ENCODE results near the gene ENPP3. TPM values are rescaled to one million over a fixed set of nuclear protein-coding genes. Genes with fewer than 3 reads are reported as not detected.

ENPP3 gene
- total and polyA plus RNA-seq, 2 donors (not counting 1 experiment from before 2014, with no cell fraction given) = 0.18 to 0.25 TPM

DNA sequence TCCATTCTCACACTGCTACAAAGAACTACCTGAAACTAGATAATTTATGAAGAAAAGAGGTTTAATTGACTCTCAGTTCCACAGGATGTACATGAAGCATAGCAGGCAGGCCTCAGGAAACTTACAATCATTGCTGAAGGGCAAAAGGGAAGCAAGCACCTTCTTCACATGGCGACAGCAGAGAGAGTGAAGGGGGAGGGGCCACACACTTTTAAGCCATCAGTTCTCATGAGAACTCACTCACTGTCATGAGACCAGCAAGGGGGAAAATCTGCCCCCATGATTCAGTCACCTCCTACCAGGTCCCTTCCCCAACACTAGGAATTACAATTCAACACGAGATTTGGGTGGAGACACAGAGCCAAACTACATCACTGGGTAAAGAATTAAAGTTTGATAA is 158.3 kb downstream of the ENPP3 start:
- Mint-ChIP-seq H3K4me3 (no peak overlapping the region), H3K27ac (no peak overlapping the region), H3K27me3 (peaks cover 19% of the 10 kb centered on the region), H3K9me3 (ENCODE audit: insufficient read depth) (peaks cover 3% of the 10 kb centered on the region), H3K4me1 (no peaks in the 10 kb centered on the region)
- H2AFZ ChIP-seq (ENCODE audit: insufficient read depth, low read depth, low read length, poor library complexity, severe bottlenecking) = no peak overlapping the region
- H3K36me3 ChIP-seq (replicated peaks in 1 of 2; ENCODE audit: control extremely low read depth in 1 of 2, control insufficient read depth in 1 of 2, extremely low read depth in 1 of 2, insufficient read depth in 2 of 2, low read length in 1 of 2) = no peaks in the 10 kb centered on the region
- CTCF ChIA-PET = no interaction called here
- H3K4me3 ChIP-seq (ENCODE audit: control extremely low read depth in 1 of 5, extremely low read depth in 1 of 5, insufficient read depth in 1 of 5, low read depth in 2 of 5, low read length in 4 of 5) = no peak overlapping the region
- H3K4me1 ChIP-seq (ENCODE audit: control insufficient read depth in 2 of 2, insufficient read depth in 2 of 2, low read length in 2 of 2) = no peaks in the 10 kb centered on the region
- no peaks in the 10 kb centered on the region for H3K79me2 ChIP-seq (ENCODE audit: control insufficient read depth, insufficient read depth, low read length)
- H3K27ac ChIP-seq (ENCODE audit: low read length in 2 of 2) = no peak overlapping the region
- POLR2A ChIA-PET = no interaction called here
- no peak overlapping the region for H3K9ac ChIP-seq (ENCODE audit: low read length)
- no CpG with 5 or more reads among the region's 2 CpGs for WGBS (ENCODE audit: insufficient coverage)
- H3K27me3 ChIP-seq (replicated peaks in 1 of 4; ENCODE audit: control extremely low read depth in 1 of 4, control insufficient read depth in 3 of 4, insufficient read depth in 4 of 4, low read length in 3 of 4) = peaks cover 0 to 11% (median 6%) of the 10 kb centered on the region in 4 experiments
- no peaks in the 10 kb centered on the region for H4K20me1 ChIP-seq (ENCODE audit: control insufficient read depth, insufficient read depth, low read length, poor library complexity, severe bottlenecking)
- no peaks in the 10 kb centered on the region for H3K9me3 ChIP-seq (ENCODE audit: control extremely low read depth in 1 of 3, control insufficient read depth in 2 of 3, insufficient read depth in 1 of 3, low read length in 2 of 3)
- ATAC-seq (ENCODE audit: low read depth) (no peak), DNase-seq (no peak)
- intact Hi-C loops (cut with micrococcal nuclease) = no loop called here
- TF ChIP-seq, protein P1, sequence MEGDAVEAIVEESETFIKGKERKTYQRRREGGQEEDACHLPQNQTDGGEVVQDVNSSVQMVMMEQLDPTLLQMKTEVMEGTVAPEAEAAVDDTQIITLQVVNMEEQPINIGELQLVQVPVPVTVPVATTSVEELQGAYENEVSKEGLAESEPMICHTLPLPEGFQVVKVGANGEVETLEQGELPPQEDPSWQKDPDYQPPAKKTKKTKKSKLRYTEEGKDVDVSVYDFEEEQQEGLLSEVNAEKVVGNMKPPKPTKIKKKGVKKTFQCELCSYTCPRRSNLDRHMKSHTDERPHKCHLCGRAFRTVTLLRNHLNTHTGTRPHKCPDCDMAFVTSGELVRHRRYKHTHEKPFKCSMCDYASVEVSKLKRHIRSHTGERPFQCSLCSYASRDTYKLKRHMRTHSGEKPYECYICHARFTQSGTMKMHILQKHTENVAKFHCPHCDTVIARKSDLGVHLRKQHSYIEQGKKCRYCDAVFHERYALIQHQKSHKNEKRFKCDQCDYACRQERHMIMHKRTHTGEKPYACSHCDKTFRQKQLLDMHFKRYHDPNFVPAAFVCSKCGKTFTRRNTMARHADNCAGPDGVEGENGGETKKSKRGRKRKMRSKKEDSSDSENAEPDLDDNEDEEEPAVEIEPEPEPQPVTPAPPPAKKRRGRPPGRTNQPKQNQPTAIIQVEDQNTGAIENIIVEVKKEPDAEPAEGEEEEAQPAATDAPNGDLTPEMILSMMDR (IDR thresholded peaks at IDR 0.05) = no peak
- TF ChIP-seq EZH2 (IDR thresholded peaks at IDR 0.05; ENCODE audit: borderline replicate concordance, insufficient read depth, low read depth, low read length, poor library complexity, severe bottlenecking) = no peak
- no peak overlapping the region for H3K4me2 ChIP-seq (replicated peaks; ENCODE audit: low read depth, low read length, poor library complexity, severe bottlenecking)

Small RNA genes lying within 50 kb of the gene (small RNA-seq; reads per million reads assigned to genes)
- gene MIR548H5 (ENCODE audit: insufficient read length, low read depth, low replicate concordance) (not detected), gene RNU4-18P (ENCODE audit: insufficient read length, low read depth, low replicate concordance) (not detected)

Other genes with a start within 250 kb of the ENPP3 start
- not detected in 2 replicates for gene ARG1, start 64.1 kb upstream of the ENPP3 start, total RNA-seq
- not detected in 2 replicates for gene ARG1, start 64.1 kb upstream of the ENPP3 start, polyA plus RNA-seq
- 55.4 and 57.1 TPM in 2 replicates for gene MED23, start 9.1 kb upstream of the ENPP3 start, total RNA-seq
- gene MED23, start 9.1 kb upstream of the ENPP3 start, polyA plus RNA-seq = 22.7 and 31.5 TPM in 2 replicates
- gene OR2A4, start 64.1 kb downstream of the ENPP3 start, total RNA-seq = not detected in 2 replicates
- gene OR2A4, start 64.1 kb downstream of the ENPP3 start, polyA plus RNA-seq = not detected in 2 replicates
- not detected in 2 replicates for gene CTAGE9, start 73.7 kb downstream of the ENPP3 start, total RNA-seq
- gene CTAGE9, start 73.7 kb downstream of the ENPP3 start, polyA plus RNA-seq = not detected in 2 replicates
- 0.07 and 0.42 TPM in 2 replicates for gene ENPP1, start 170.7 kb downstream of the ENPP3 start, total RNA-seq
- 0.13 and 0.27 TPM in 2 replicates for gene ENPP1, start 170.7 kb downstream of the ENPP3 start, polyA plus RNA-seq